Cardiac muscle cell (in vitro differentiated cells and primary cell): ENCODE measurements around the gene GIGYF2. TPM values are rescaled to one million over a fixed set of nuclear protein-coding genes. Genes with fewer than 3 reads are reported as not detected.
"Not testable (repeated sequence)": the region's sequence is repeated elsewhere in the genome, so short reads cannot be mapped to it uniquely, and the experiment has no call there.

ENCODE experiments used
- DNase-seq, 2 donors: peaks; one replicate each; pipeline versions ENCODE4 v3.0.0 to v3.0.0-alpha.2; 2010 to 2017; ENCODE audit warnings: low read depth in 1 of 2, low spot score in 1 of 2
- H3K27ac ChIP-seq: fragments of 200-600 bp; sonication (generic); 2 replicates; pipeline ENCODE4 v1.5.1; 2016
- H3K27me3 ChIP-seq: fragments of 200-600 bp; sonication (generic); 2 replicates; pipeline ENCODE4 v1.6.0; 2016; ENCODE audit warnings: control low read depth
- H3K36me3 ChIP-seq: fragments of 200-600 bp; sonication (generic); 2 replicates; pipeline ENCODE4 v1.5.1; 2016; ENCODE audit warnings: control low read depth
- H3K4me1 ChIP-seq: fragments of 200-600 bp; sonication (generic); 2 replicates; pipeline ENCODE4 v1.8.1; 2017; ENCODE audit warnings: low read depth, mild to moderate bottlenecking, mixed run types
- H3K4me3 ChIP-seq: fragments of 200-600 bp; sonication (generic); 2 replicates; pipeline ENCODE4 v1.5.1; 2016; ENCODE audit warnings: mild to moderate bottlenecking
- H3K9me3 ChIP-seq: fragments of 200-600 bp; sonication (generic); 2 replicates; pipeline ENCODE4 v1.5.1; 2017; ENCODE audit warnings: low read depth, mild to moderate bottlenecking, control low read depth
- CTCF ChIP-seq: IDR thresholded peaks from 2 replicates; pipeline ENCODE4 v1.5.1; 2012; ENCODE audit warnings: low read depth, mild to moderate bottlenecking, low read length
- polyA plus RNA-seq: library from polyadenylated mRNA; unstranded; fragments of >200 nt; fragmentation: Nextera tagmentation; extraction: Ambion mirVana; gene quantifications from 2 replicates; pipeline ENCODE4 v1.2.1, GENCODE V29; 2016
- total RNA-seq: library from RNA; depleted of rRNA; stranded (reverse); fragments of >200 nt; gene quantifications from 2 replicates; pipeline ENCODE4 v1.2.3, GENCODE V29; 2016

GIGYF2 gene
- total and polyA plus RNA-seq, 2 experiments from 2014 or later = 36.9 to 52.1 TPM

GRCh38 chr2:232901736-232902578 is 204.8 kb downstream of the GIGYF2 start:
- Histone ChIP-seq H3K27ac (no peak overlapping the region), H3K9me3 (no peaks in the 10 kb centered on the region), H3K27me3 (no peaks in the 10 kb centered on the region), H3K4me1 (no peaks in the 10 kb centered on the region), H3K36me3 (no peaks in the 10 kb centered on the region), H3K4me3 (no peak overlapping the region)
- peak in 1 of 2 donors; percentile 84 for DNase-seq
- no peak for TF ChIP-seq CTCF

- TF ChIP-seq CTCF = no peak
- H3K4me3 ChIP-seq = no peak overlapping the region
- no peak for DNase-seq
- H3K27me3 ChIP-seq = no peaks in the 10 kb centered on the region
- no peaks in the 10 kb centered on the region for H3K4me1 ChIP-seq
- H3K27ac ChIP-seq = no peak overlapping the region
- no peaks in the 10 kb centered on the region for H3K9me3 ChIP-seq
- H3K36me3 ChIP-seq = no peaks in the 10 kb centered on the region
Observed at GRCh38 chr2:232903989-232904388, 206.9 kb downstream of the GIGYF2 start.

GRCh38 chr2:232906867-232907717 is 210.0 kb downstream of the GIGYF2 start:
- H3K9me3 ChIP-seq, H3K27ac ChIP-seq, H3K4me1 ChIP-seq, H3K4me3 ChIP-seq, H3K36me3 ChIP-seq, DNase-seq, H3K27me3 ChIP-seq: not testable (repeated sequence)

- not testable (repeated sequence) for H3K9me3 ChIP-seq, DNase-seq, H3K27me3 ChIP-seq, H3K36me3 ChIP-seq, H3K4me3 ChIP-seq, H3K27ac ChIP-seq, H3K4me1 ChIP-seq
Observed at GRCh38 chr2:232907718-232908085, 210.6 kb downstream of the GIGYF2 start.

GRCh38 chr2:232908695-232909094 is 211.6 kb downstream of the GIGYF2 start:
- Histone ChIP-seq H3K36me3 (no peaks in the 10 kb centered on the region), H3K4me1 (no peaks in the 10 kb centered on the region), H3K4me3 (no peak overlapping the region), H3K27ac (no peak overlapping the region), H3K27me3 (no peaks in the 10 kb centered on the region), H3K9me3 (no peaks in the 10 kb centered on the region)
- peak in 1 of 2 donors; percentile 21 for DNase-seq
- no peak for TF ChIP-seq CTCF

Other genes starting within 250 kb of the GIGYF2 start
- gene ALPI, start 241.2 kb upstream of the GIGYF2 start, total RNA-seq = not detected in 2 replicates
- not detected in 2 replicates for gene ALPI, start 241.2 kb upstream of the GIGYF2 start, polyA plus RNA-seq
- gene ECEL1, start 209.5 kb upstream of the GIGYF2 start, total RNA-seq = 1.6 and 2.3 TPM in 2 replicates
- 0.70 and 0.80 TPM in 2 replicates for gene ECEL1, start 209.5 kb upstream of the GIGYF2 start, polyA plus RNA-seq
- not detected in 2 replicates for gene PRSS56, start 176.9 kb upstream of the GIGYF2 start, total RNA-seq
- 0.07 TPM in 1 of 2 replicates, not detected in the other for gene PRSS56, start 176.9 kb upstream of the GIGYF2 start, polyA plus RNA-seq
- gene CHRND, start 171.2 kb upstream of the GIGYF2 start, total RNA-seq = 0.09 TPM in 1 of 2 replicates, not detected in the other
- 0.05 TPM in 1 of 2 replicates, not detected in the other for gene CHRND, start 171.2 kb upstream of the GIGYF2 start, polyA plus RNA-seq
- gene CHRNG, start 157.6 kb upstream of the GIGYF2 start, total RNA-seq = 0.04 TPM in 1 of 2 replicates, not detected in the other
- 0.28 and 0.37 TPM in 2 replicates for gene CHRNG, start 157.6 kb upstream of the GIGYF2 start, polyA plus RNA-seq
- 8.3 and 10.6 TPM in 2 replicates for gene TIGD1, start 146.8 kb upstream of the GIGYF2 start, total RNA-seq
- gene TIGD1, start 146.8 kb upstream of the GIGYF2 start, polyA plus RNA-seq = 12.5 and 14.8 TPM in 2 replicates
- 48.0 and 53.2 TPM in 2 replicates for gene EIF4E2, start 146.6 kb upstream of the GIGYF2 start, total RNA-seq
- 85.5 and 101 TPM in 2 replicates for gene EIF4E2, start 146.6 kb upstream of the GIGYF2 start, polyA plus RNA-seq
- 3.2 and 8.0 TPM in 2 replicates for gene EFHD1, start 63.7 kb upstream of the GIGYF2 start, total RNA-seq
- gene EFHD1, start 63.7 kb upstream of the GIGYF2 start, polyA plus RNA-seq = 12.4 and 19.5 TPM in 2 replicates
- not detected in 2 replicates for gene KCNJ13, start 79.2 kb downstream of the GIGYF2 start, total RNA-seq
- gene KCNJ13, start 79.2 kb downstream of the GIGYF2 start, polyA plus RNA-seq = 0.96 and 1.3 TPM in 2 replicates
- 3.8 and 13.1 TPM in 2 replicates for gene SNORC, start 172.9 kb downstream of the GIGYF2 start, total RNA-seq
- gene SNORC, start 172.9 kb downstream of the GIGYF2 start, polyA plus RNA-seq = 1.2 and 2.3 TPM in 2 replicates